ENCODE measurements around the gene NKD1.

Gene NKD1

GRCh38 chr16:50622029-50622428, 73.8 kb downstream of the NKD1 start:
- peaks cover 32% of the 10 kb centered on the region for H3K4me1 ChIP-seq (ENCODE audit: control insufficient read depth, insufficient read depth, low read length)
- H3K27ac ChIP-seq (ENCODE audit: low read length) = no peak overlapping the region
- H3K4me3 ChIP-seq (ENCODE audit: low read length in 2 of 2) = no peak overlapping the region
- H3K9ac ChIP-seq (ENCODE audit: low read length in 2 of 2) = no peak overlapping the region
- H3K36me3 ChIP-seq (ENCODE audit: control insufficient read depth in 2 of 2, insufficient read depth in 2 of 2, low read length in 2 of 2) = peaks cover 0 to 3% of the 10 kb centered on the region in 2 donors
- H3K27me3 ChIP-seq (ENCODE audit: control insufficient read depth in 1 of 2, insufficient read depth in 2 of 2, low read length in 2 of 2) = no peaks in the 10 kb centered on the region
- no peaks in the 10 kb centered on the region for H3K9me3 ChIP-seq (ENCODE audit: control insufficient read depth in 2 of 2, low read length in 2 of 2)

- no peaks in the 10 kb centered on the region for H3K9me3 ChIP-seq (ENCODE audit: control insufficient read depth in 2 of 2, low read length in 2 of 2)
- H3K27me3 ChIP-seq (ENCODE audit: control insufficient read depth in 1 of 2, insufficient read depth in 2 of 2, low read length in 2 of 2) = no peaks in the 10 kb centered on the region
- H3K9ac ChIP-seq (ENCODE audit: low read length in 2 of 2) = no peak overlapping the region
- H3K36me3 ChIP-seq (ENCODE audit: control insufficient read depth in 2 of 2, insufficient read depth in 2 of 2, low read length in 2 of 2) = peaks cover 0 to 3% of the 10 kb centered on the region in 2 donors
- H3K27ac ChIP-seq (ENCODE audit: low read length) = no peak overlapping the region
- H3K4me3 ChIP-seq (ENCODE audit: low read length in 2 of 2) = no peak overlapping the region
- peaks cover 32% of the 10 kb centered on the region for H3K4me1 ChIP-seq (ENCODE audit: control insufficient read depth, insufficient read depth, low read length)
Measured at GRCh38 chr16:50622643-50623369, 74.6 kb downstream of the NKD1 start.

GRCh38 chr16:50624449-50624970, 76.3 kb downstream of the NKD1 start:
- Histone ChIP-seq H3K27ac (ENCODE audit: low read length) (no peak overlapping the region), H3K9me3 (ENCODE audit: control insufficient read depth in 2 of 2, low read length in 2 of 2) (no peaks in the 10 kb centered on the region), H3K4me3 (ENCODE audit: low read length in 2 of 2) (no peak overlapping the region), H3K27me3 (ENCODE audit: control insufficient read depth in 1 of 2, insufficient read depth in 2 of 2, low read length in 2 of 2) (no peaks in the 10 kb centered on the region), H3K4me1 (ENCODE audit: control insufficient read depth, insufficient read depth, low read length) (peaks cover 22% of the 10 kb centered on the region), H3K36me3 (ENCODE audit: control insufficient read depth in 2 of 2, insufficient read depth in 2 of 2, low read length in 2 of 2) (peaks cover 0 to 3% of the 10 kb centered on the region in 2 donors), H3K9ac (ENCODE audit: low read length in 2 of 2) (no peak overlapping the region)

- no peaks in the 10 kb centered on the region for H3K27me3 ChIP-seq (ENCODE audit: control insufficient read depth in 1 of 2, insufficient read depth in 2 of 2, low read length in 2 of 2)
Measured at GRCh38 chr16:50625374-50625773, 77.2 kb downstream of the NKD1 start.

GRCh38 chr16:50626868-50627267, 78.7 kb downstream of the NKD1 start:
- Histone ChIP-seq H3K4me3 (ENCODE audit: low read length in 2 of 2) (peak overlapping the region in 1 of 2 donors; percentile 29), H3K9me3 (ENCODE audit: control insufficient read depth in 2 of 2, low read length in 2 of 2) (no peaks in the 10 kb centered on the region), H3K36me3 (ENCODE audit: control insufficient read depth in 2 of 2, insufficient read depth in 2 of 2, low read length in 2 of 2) (peaks cover 2 to 14% of the 10 kb centered on the region in 2 donors), H3K27ac (ENCODE audit: low read length) (no peak overlapping the region), H3K27me3 (ENCODE audit: control insufficient read depth in 1 of 2, insufficient read depth in 2 of 2, low read length in 2 of 2) (no peaks in the 10 kb centered on the region), H3K4me1 (ENCODE audit: control insufficient read depth, insufficient read depth, low read length) (peaks cover 22% of the 10 kb centered on the region), H3K9ac (ENCODE audit: low read length in 2 of 2) (peak overlapping the region; percentile 1 to 42)

More at GRCh38 chr16:50625374-50625773, 77.2 kb downstream of the NKD1 start:
- Histone ChIP-seq H3K9ac (ENCODE audit: low read length in 2 of 2) (no peak overlapping the region), H3K27ac (ENCODE audit: low read length) (no peak overlapping the region), H3K36me3 (ENCODE audit: control insufficient read depth in 2 of 2, insufficient read depth in 2 of 2, low read length in 2 of 2) (peaks cover 2 to 3% of the 10 kb centered on the region in 2 donors), H3K4me3 (ENCODE audit: low read length in 2 of 2) (no peak overlapping the region), H3K4me1 (ENCODE audit: control insufficient read depth, insufficient read depth, low read length) (peaks cover 22% of the 10 kb centered on the region), H3K9me3 (ENCODE audit: control insufficient read depth in 2 of 2, low read length in 2 of 2) (no peaks in the 10 kb centered on the region)

- peak overlapping the region; percentile 19 to 29 for H3K4me3 ChIP-seq (ENCODE audit: low read length in 2 of 2)
- H3K9me3 ChIP-seq (ENCODE audit: control insufficient read depth in 2 of 2, low read length in 2 of 2) = no peaks in the 10 kb centered on the region
- H3K4me1 ChIP-seq (ENCODE audit: control insufficient read depth, insufficient read depth, low read length) = peaks cover 22% of the 10 kb centered on the region
- H3K27ac ChIP-seq (ENCODE audit: low read length) = no peak overlapping the region
- no peaks in the 10 kb centered on the region for H3K27me3 ChIP-seq (ENCODE audit: control insufficient read depth in 1 of 2, insufficient read depth in 2 of 2, low read length in 2 of 2)
- peaks cover 2 to 17% of the 10 kb centered on the region in 2 donors for H3K36me3 ChIP-seq (ENCODE audit: control insufficient read depth in 2 of 2, insufficient read depth in 2 of 2, low read length in 2 of 2)
- H3K9ac ChIP-seq (ENCODE audit: low read length in 2 of 2) = peak overlapping the region; percentile 1 to 42
Measured at GRCh38 chr16:50627419-50627818, 79.2 kb downstream of the NKD1 start.

GRCh38 chr16:50628156-50628802, 80.1 kb downstream of the NKD1 start:
- H3K4me1 ChIP-seq (ENCODE audit: control insufficient read depth, insufficient read depth, low read length) = peaks cover 22% of the 10 kb centered on the region
- H3K9ac ChIP-seq (ENCODE audit: low read length in 2 of 2) = no peak overlapping the region
- H3K27me3 ChIP-seq (ENCODE audit: control insufficient read depth in 1 of 2, insufficient read depth in 2 of 2, low read length in 2 of 2) = no peaks in the 10 kb centered on the region
- peaks cover 2 to 17% of the 10 kb centered on the region in 2 donors for H3K36me3 ChIP-seq (ENCODE audit: control insufficient read depth in 2 of 2, insufficient read depth in 2 of 2, low read length in 2 of 2)
- no peak overlapping the region for H3K27ac ChIP-seq (ENCODE audit: low read length)
- H3K9me3 ChIP-seq (ENCODE audit: control insufficient read depth in 2 of 2, low read length in 2 of 2) = no peaks in the 10 kb centered on the region
- no peak overlapping the region for H3K4me3 ChIP-seq (ENCODE audit: low read length in 2 of 2)

GRCh38 chr16:50629334-50629733, 81.1 kb downstream of the NKD1 start:
- no peaks in the 10 kb centered on the region for H3K9me3 ChIP-seq (ENCODE audit: control insufficient read depth in 2 of 2, low read length in 2 of 2)
- H3K27ac ChIP-seq (ENCODE audit: low read length) = no peak overlapping the region
- H3K9ac ChIP-seq (ENCODE audit: low read length in 2 of 2) = no peak overlapping the region
- H3K27me3 ChIP-seq (ENCODE audit: control insufficient read depth in 1 of 2, insufficient read depth in 2 of 2, low read length in 2 of 2) = no peaks in the 10 kb centered on the region
- no peak overlapping the region for H3K4me3 ChIP-seq (ENCODE audit: low read length in 2 of 2)
- H3K4me1 ChIP-seq (ENCODE audit: control insufficient read depth, insufficient read depth, low read length) = peaks cover 22% of the 10 kb centered on the region
- peaks cover 4 to 21% of the 10 kb centered on the region in 2 donors for H3K36me3 ChIP-seq (ENCODE audit: control insufficient read depth in 2 of 2, insufficient read depth in 2 of 2, low read length in 2 of 2)

- H3K4me3 ChIP-seq (ENCODE audit: low read length in 2 of 2) = no peak overlapping the region
- no peaks in the 10 kb centered on the region for H3K9me3 ChIP-seq (ENCODE audit: control insufficient read depth in 2 of 2, low read length in 2 of 2)
- peaks cover 22% of the 10 kb centered on the region for H3K4me1 ChIP-seq (ENCODE audit: control insufficient read depth, insufficient read depth, low read length)
- peaks cover 6 to 22% of the 10 kb centered on the region in 2 donors for H3K36me3 ChIP-seq (ENCODE audit: control insufficient read depth in 2 of 2, insufficient read depth in 2 of 2, low read length in 2 of 2)
- H3K9ac ChIP-seq (ENCODE audit: low read length in 2 of 2) = no peak overlapping the region
- no peaks in the 10 kb centered on the region for H3K27me3 ChIP-seq (ENCODE audit: control insufficient read depth in 1 of 2, insufficient read depth in 2 of 2, low read length in 2 of 2)
- no peak overlapping the region for H3K27ac ChIP-seq (ENCODE audit: low read length)
Measured at GRCh38 chr16:50630394-50631020, 82.3 kb downstream of the NKD1 start.

GRCh38 chr16:50631249-50631984, 83.2 kb downstream of the NKD1 start:
- Histone ChIP-seq H3K4me1 (ENCODE audit: control insufficient read depth, insufficient read depth, low read length) (peaks cover 13% of the 10 kb centered on the region), H3K36me3 (ENCODE audit: control insufficient read depth in 2 of 2, insufficient read depth in 2 of 2, low read length in 2 of 2) (peaks cover 6 to 19% of the 10 kb centered on the region in 2 donors), H3K9me3 (ENCODE audit: control insufficient read depth in 2 of 2, low read length in 2 of 2) (no peaks in the 10 kb centered on the region), H3K9ac (ENCODE audit: low read length in 2 of 2) (no peak overlapping the region), H3K27me3 (ENCODE audit: control insufficient read depth in 1 of 2, insufficient read depth in 2 of 2, low read length in 2 of 2) (no peaks in the 10 kb centered on the region), H3K4me3 (ENCODE audit: low read length in 2 of 2) (no peak overlapping the region), H3K27ac (ENCODE audit: low read length) (no peak overlapping the region)
